Prostate gland (tissue), 2 donors: ENCODE results near the gene PLCB4.

Source experiments
- CTCF ChIP-seq, 4 experiments: fragments of 200-600 bp in 2 of 4; fragments of 450-650 bp in 2 of 4; sonication (generic) in 2 of 4; IDR thresholded peaks; 1 replicate in 3 of 4; 2 replicates in 1 of 4; pipeline ENCODE4 v1.5.1; 2016 to 2019; ENCODE audit warnings: antibody characterized with exemption in 4 of 4, mild to moderate bottlenecking in 2 of 4, moderate library complexity in 2 of 4
- POLR2A ChIP-seq: fragments of 450-650 bp; IDR thresholded peaks from one replicate; pipeline ENCODE4 v1.6.1; 2016; ENCODE audit warnings: antibody characterized with exemption, mild to moderate bottlenecking
- POLR2AphosphoS5 ChIP-seq: sonication (generic); formaldehyde crosslinking; IDR thresholded peaks from one replicate; pipeline ENCODE4 v1.6.1; 2017; ENCODE audit warnings: antibody characterized with exemption

DNA sequence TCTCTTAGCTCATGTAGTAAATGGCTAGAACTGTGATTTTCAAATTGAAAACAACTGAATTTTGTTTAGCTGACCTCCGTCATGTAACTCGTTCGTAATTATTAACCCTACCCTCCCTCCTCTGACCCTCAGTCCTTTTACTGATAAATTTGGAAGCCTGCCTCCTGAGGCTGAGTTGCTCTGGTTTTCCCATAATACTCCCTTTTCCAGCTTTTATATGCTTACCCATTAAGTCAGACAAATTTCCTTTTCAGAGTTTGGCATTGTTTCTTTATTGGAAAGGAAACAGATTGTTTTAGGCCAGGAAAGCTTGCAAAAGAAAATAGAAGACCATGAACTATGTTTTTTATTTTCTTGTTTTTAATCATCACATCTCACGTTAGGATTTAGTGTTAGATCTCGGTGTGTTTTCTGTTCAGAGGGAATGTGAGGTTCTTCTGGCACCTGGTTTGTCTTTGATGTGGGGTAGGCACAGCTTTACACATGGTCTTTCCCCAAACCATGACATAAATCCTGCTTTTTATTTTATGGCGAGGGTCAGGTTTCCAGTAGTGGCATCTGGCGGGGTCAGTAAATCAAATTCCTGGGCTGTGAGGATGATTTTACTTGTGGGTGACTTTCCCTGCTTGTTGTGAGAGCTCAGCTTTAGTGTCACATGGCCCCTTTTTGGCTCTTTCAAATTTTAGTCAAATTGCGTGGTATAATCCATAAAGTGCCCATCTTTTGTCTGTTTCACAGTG lies 24.5 kb downstream of the PLCB4 start:
- TF ChIP-seq CTCF (IDR thresholded peaks at IDR 0.05) (no peak), POLR2AphosphoS5 (no peak), POLR2A (no peak)
